A673 (cell line): ENCODE measurements around the gene FAM151A. TPM values are rescaled to one million over a fixed set of nuclear protein-coding genes. Genes with fewer than 3 reads are reported as not detected.

Source experiments
- BruUV-seq: library from RNA; stranded (reverse); fragments of 400-500 nt; replicated peaks from 2 replicates; lab custom pipeline; 2021; lab: Mats Ljungman, UMichigan
- CTCF ChIA-PET: fragments of 300-600 bp; sonication (Branson Sonifier 250); formaldehyde crosslinking; loops from one replicate; lab custom pipeline; 2022; ENCODE audit warnings: antibody characterized with exemption; lab: Charles Lee
- POLR2A ChIA-PET: fragments of 300-600 bp; sonication (Branson Sonifier 250); formaldehyde crosslinking; loops from one replicate; lab custom pipeline; 2022; ENCODE audit warnings: antibody characterized with exemption; ENCODE audit not compliant: low non-redundant PET; lab: Charles Lee
- DNase-seq: peaks from one replicate; pipeline ENCODE4 v3.0.0-alpha.2; 2015; ENCODE audit warnings: low spot score
- H3K27ac ChIP-seq: fragments of 200-600 bp; sonication (generic); 2 replicates; pipeline ENCODE4 v1.5.1; 2016; ENCODE audit warnings: mixed run types, low read depth, mild to moderate bottlenecking, mixed read lengths, antibody characterized with exemption, low read length; ENCODE audit not compliant: poor library complexity, severe bottlenecking
- H3K27me3 ChIP-seq: fragments of 200-600 bp; sonication (generic); replicated peaks from 2 replicates; pipeline ENCODE4 v1.6.1; 2017; ENCODE audit warnings: mixed run types, low read depth, mild to moderate bottlenecking, mixed read lengths, antibody characterized with exemption, low read length; ENCODE audit not compliant: insufficient read depth, poor library complexity
- H3K36me3 ChIP-seq: fragments of 200-600 bp; sonication (generic); 2 replicates; pipeline ENCODE4 v1.6.1; 2016; ENCODE audit warnings: mixed run types, mild to moderate bottlenecking, mixed read lengths, antibody characterized with exemption, low read length; ENCODE audit not compliant: insufficient read depth, poor library complexity, severe bottlenecking
- H3K4me1 ChIP-seq: fragments of 200-600 bp; sonication (generic); 2 replicates; pipeline ENCODE4 v1.6.1; 2017; ENCODE audit warnings: mixed run types, mild to moderate bottlenecking, mixed read lengths, antibody characterized with exemption, low read length; ENCODE audit not compliant: insufficient read depth, poor library complexity, severe bottlenecking
- H3K4me3 ChIP-seq: fragments of 200-600 bp; sonication (generic); 2 replicates; pipeline ENCODE4 v1.5.1; 2016; ENCODE audit warnings: low read depth, mixed run types, mild to moderate bottlenecking, mixed read lengths, low read length; ENCODE audit not compliant: poor library complexity, severe bottlenecking
- H3K9me3 ChIP-seq: fragments of 200-600 bp; sonication (generic); 2 replicates; pipeline ENCODE4 v1.6.1; 2016; ENCODE audit warnings: mixed run types, low read depth, mild to moderate bottlenecking, mixed read lengths, antibody characterized with exemption, low read length; ENCODE audit not compliant: poor library complexity, severe bottlenecking
- EZH2 ChIP-seq: fragments of 200-600 bp; sonication (generic); IDR thresholded peaks from 2 replicates; pipeline ENCODE4 v1.6.1; 2017; ENCODE audit warnings: borderline replicate concordance, low read depth, mild to moderate bottlenecking, mixed read lengths, antibody characterized with exemption, low read length; ENCODE audit not compliant: poor library complexity, severe bottlenecking
- intact Hi-C: fragments of 100-400 bp; cut with micrococcal nuclease; formaldehyde crosslinking; loops from one replicate; pipeline ENCODE4 v1.10.0; 2022; ENCODE audit not compliant: unreplicated experiment
- total RNA-seq: library from RNA; stranded (reverse); gene quantifications from 2 replicates; pipeline ENCODE4 v1.2.3, GENCODE V29; 2021
- TF ChIP-seq, protein P1 (sequence below): fragments of 300-800, 200-600 bp; sonication (generic); conservative IDR thresholded peaks from 2 replicates; pipeline ENCODE4 v1.5.1; 2017; ENCODE audit warnings: low read depth, mild to moderate bottlenecking, antibody characterized with exemption, low read length, moderate library complexity, mixed read lengths

Gene FAM151A
- total RNA-seq, 1 experiment from 2014 or later: not detected

DNA sequence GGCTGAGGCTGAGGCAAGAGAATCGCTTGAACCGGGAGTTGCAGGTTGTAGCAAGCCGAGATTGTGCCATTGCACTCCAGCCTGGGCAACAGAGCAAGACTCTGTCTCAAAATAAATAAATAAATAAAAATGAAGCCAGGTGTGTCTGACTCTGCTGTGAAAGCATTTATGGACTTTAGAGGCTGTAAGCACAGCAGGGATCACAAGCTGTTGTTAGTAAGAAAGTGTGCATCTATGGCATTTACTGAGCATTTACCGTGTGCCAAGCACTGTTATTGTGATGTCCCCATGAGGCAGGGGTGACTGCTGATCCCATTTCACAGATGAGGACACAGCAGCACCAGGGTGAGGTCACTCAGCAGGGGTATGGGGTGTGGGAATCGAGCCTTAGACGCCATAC lies 20.1 kb downstream of the FAM151A start:
- H3K36me3 ChIP-seq: no peaks in the 10 kb centered on the region
- H3K27me3 ChIP-seq: no peaks in the 10 kb centered on the region
- H3K27ac ChIP-seq: no peak overlapping the region
- BruUV-seq: no TSS peak
- ChIA-PET CTCF (no interaction called here), POLR2A (no interaction called here)
- H3K4me1 ChIP-seq: no peaks in the 10 kb centered on the region
- H3K4me3 ChIP-seq: no peak overlapping the region
- DNase-seq: no peak
- TF ChIP-seq EZH2: no peak
- TF ChIP-seq, protein P1, sequence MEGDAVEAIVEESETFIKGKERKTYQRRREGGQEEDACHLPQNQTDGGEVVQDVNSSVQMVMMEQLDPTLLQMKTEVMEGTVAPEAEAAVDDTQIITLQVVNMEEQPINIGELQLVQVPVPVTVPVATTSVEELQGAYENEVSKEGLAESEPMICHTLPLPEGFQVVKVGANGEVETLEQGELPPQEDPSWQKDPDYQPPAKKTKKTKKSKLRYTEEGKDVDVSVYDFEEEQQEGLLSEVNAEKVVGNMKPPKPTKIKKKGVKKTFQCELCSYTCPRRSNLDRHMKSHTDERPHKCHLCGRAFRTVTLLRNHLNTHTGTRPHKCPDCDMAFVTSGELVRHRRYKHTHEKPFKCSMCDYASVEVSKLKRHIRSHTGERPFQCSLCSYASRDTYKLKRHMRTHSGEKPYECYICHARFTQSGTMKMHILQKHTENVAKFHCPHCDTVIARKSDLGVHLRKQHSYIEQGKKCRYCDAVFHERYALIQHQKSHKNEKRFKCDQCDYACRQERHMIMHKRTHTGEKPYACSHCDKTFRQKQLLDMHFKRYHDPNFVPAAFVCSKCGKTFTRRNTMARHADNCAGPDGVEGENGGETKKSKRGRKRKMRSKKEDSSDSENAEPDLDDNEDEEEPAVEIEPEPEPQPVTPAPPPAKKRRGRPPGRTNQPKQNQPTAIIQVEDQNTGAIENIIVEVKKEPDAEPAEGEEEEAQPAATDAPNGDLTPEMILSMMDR: no peak
- H3K9me3 ChIP-seq: no peaks in the 10 kb centered on the region
- intact Hi-C loops: no loop called here

DNA sequence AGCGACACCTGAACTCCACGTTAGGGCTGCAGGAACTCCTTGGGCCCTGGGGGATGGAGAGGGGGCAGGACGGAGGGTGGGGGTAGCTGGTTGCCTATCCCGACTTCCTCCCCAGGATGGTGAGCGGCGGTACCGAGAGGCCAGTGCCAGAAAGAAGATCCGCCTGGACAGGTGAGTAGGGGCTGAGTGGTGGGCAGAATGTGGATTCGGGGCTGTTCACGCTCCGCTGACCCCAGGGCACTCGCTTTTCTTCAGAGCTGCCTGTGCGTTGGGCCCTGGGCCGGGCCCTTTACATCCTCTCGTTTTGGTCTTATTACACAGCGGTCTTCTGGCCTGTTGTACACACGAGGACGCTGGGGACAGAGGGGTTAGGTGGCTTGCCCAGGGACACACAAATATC lies 20.8 kb downstream of the FAM151A start:
- no peaks in the 10 kb centered on the region for H3K27me3 ChIP-seq
- TF ChIP-seq, protein P1: no peak
- no peak for TF ChIP-seq EZH2
- no peak overlapping the region for H3K4me3 ChIP-seq
- H3K36me3 ChIP-seq: no peaks in the 10 kb centered on the region
- ChIA-PET POLR2A (no interaction called here), CTCF (no interaction called here)
- peaks cover 5% of the 10 kb centered on the region for H3K4me1 ChIP-seq
- no TSS peak for BruUV-seq
- intact Hi-C loops: no loop called here
- no peaks in the 10 kb centered on the region for H3K9me3 ChIP-seq
- H3K27ac ChIP-seq: no peak overlapping the region
- DNase-seq: no peak

DNA sequence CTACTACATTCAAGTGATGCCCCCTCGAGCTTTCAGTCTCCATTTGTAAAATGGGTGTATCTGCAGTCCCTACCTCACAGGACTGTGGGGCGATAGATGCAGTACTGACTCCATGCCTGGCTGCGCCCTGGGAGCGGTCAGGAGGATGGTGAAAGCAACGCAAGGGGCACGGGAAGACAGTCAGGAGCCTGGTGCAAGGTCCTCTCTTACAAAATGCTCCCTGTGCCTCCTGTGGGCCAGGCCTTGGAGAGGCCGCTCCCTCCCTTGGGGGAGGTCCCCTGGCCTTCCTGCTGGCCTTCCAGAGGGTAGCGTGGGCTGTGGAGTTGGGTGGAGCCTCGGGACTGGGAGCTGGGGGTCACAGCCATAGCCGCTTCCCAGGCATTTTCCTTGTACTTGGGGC lies 21.6 kb downstream of the FAM151A start:
- Histone ChIP-seq H3K36me3 (no peaks in the 10 kb centered on the region), H3K27ac (no peak overlapping the region), H3K4me1 (peaks cover 5% of the 10 kb centered on the region), H3K4me3 (no peak overlapping the region), H3K9me3 (no peaks in the 10 kb centered on the region), H3K27me3 (no peaks in the 10 kb centered on the region)
- POLR2A ChIA-PET: no interaction called here
- TF ChIP-seq, protein P1: no peak
- TF ChIP-seq EZH2: no peak
- BruUV-seq: no TSS peak
- CTCF ChIA-PET: no interaction called here
- DNase-seq: no peak
- intact Hi-C loops: no loop called here
